Stimulated activated CD4-positive, alpha-beta T cell treated with anti-CD3 and anti-CD28 coated beads, Interleukin-15, amount 100 ng/mL, for 24 hours (primary cell): ENCODE data around the gene WDR11.
"Not testable (repeated sequence)": the region's sequence is repeated elsewhere in the genome, so short reads cannot be mapped to it uniquely, and the experiment has no call there.

ENCODE experiments used
- DNase-seq: peaks from one replicate; pipeline ENCODE4 v3.0.0-alpha.2; 2020

The WDR11 gene

DNA sequence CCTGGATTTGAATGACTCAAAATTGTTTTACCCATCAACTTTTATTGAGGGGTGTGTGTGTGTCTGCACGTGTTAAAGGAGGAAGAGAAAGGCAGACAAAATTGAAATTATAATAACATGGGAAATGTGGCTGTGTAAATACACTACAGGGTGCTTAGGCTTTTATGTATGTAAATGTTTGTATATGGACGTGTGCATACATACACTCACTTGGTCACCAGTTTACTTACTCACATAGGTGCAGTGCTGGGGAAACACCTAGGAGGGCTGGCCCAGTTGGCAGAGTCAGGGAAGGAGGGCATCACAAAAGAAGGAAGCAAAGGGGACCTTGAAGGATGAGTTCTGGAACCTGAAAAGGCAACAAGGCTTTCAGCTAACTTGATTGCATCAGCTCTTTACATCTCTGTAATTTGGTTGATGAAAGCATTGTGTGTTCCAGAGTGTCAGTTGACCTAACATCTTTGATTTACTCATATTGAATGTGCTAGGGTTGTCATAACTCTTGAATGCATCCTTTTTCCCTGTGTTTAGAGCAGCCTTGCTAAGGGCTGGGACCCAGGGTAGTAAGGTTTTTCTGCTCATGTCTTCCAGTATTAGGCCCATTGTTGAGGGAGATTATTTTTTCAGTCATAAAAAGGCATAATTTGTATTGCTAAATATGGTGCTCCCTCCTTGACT is 10.2 kb downstream of the WDR11 start:
- DNase-seq = no peak

DNA sequence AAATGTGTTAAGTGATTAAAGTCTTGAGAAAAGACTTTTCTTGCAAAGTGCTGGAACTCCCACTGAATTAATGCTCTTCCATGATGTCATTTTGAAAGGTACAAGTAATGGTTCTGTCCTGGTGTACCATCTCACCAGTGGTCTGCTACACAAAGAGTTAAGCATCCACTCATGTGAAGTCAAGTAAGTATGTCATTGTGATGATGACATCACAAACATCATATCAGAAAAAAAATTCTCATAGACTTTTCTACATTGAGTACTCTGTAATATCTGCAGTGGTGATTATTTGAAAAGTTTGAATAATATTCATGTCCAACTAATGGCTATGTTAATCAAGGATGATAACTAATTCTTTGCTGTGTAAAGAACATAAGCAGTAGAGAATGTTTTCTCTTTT is 22.6 kb downstream of the WDR11 start:
- DNase-seq = no peak

DNA sequence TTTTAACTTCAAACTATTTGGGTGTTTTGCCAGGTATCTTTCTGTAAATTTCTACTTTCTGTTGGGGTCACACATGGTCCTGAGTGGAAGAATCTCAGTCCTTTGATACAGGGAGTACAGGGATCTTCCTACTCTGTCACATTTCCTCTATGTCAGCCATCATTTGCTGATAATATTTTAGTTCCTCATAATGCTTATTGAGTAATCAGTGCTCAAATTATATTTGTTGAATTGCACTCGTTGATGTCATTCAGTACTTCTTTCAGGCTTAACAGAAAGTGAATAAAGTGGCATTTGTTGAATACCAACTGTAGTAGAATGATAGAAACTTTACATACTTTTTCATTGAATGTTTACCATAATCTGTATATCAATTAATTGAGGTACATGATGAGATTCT is 31.9 kb downstream of the WDR11 start:
- DNase-seq = no peak

DNA sequence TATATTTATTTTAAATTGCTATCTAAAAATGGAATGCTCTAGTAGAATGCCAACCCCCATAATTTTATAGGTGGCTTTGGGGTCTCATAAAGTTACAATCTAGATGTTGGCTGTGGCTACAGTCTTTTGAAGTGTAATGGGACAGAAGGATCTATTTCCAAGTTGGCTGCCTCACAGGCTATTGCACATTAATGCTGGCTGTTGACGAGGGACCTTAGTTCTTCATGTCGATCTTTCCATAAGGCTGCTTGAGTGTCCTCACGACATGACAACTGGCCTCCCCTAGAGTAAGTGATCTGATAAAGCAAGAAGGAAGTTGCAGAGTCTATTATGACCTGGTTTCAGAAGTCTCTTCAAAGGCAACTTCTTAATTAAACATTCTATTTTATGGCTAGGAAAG is 36.3 kb downstream of the WDR11 start:
- no peak for DNase-seq

DNA sequence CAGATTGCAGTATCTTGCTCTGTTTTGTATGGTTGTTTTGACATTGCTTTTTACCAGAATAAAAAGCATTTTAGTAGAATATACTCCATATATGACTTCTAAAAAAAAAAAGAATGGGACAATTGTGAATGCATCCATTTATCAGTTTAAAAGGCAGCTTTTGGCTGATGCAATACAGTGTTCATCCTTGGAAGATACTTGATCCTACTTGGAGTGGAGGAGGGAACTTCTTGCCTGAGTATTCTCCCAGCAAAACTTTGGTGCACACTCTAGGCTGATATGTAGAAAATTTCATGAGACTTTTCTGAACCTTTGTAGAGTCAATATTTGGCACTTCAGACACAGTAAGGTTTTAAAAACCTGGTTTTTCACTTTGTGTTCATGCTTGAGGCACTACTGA is 40.2 kb downstream of the WDR11 start:
- no peak for DNase-seq

DNA sequence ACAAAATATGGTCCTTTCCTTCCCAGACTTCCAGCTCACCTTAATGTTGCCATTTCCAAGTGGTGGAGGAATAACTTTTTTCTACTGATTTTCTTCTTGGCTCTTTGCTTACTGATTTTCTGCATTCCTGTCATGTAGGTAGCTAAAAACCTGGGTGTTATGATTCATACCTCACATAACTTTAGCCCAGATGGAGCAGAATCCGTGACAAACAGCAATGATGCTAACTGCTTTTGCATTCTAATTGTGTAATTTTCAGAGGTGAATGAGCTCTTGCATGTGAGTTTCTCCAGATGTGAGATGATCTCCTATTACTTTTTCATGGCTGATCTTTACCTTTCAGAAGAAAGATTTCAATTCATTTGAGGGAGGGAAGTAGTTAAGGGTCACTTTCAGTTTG is 43.4 kb downstream of the WDR11 start:
- DNase-seq = no peak

DNA sequence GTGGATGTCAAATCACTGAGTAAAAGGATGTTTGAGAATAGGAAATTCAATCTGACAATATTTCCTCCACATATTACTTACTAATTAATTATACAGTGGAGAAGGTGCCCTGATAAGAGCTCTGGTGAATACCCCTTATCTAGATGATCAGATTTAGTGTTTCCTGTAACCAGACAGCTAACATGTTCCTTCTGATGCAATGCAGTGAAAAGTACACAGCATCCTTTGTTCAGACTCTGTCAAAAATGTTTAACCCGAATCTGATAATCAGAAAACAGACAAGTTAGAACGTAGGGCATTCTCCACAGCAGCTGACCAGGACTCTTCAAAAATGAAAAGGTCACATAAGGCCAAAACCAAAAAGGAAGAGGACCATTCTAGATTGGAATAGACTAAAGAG is 46.2 kb downstream of the WDR11 start:
- DNase-seq = no peak

DNA sequence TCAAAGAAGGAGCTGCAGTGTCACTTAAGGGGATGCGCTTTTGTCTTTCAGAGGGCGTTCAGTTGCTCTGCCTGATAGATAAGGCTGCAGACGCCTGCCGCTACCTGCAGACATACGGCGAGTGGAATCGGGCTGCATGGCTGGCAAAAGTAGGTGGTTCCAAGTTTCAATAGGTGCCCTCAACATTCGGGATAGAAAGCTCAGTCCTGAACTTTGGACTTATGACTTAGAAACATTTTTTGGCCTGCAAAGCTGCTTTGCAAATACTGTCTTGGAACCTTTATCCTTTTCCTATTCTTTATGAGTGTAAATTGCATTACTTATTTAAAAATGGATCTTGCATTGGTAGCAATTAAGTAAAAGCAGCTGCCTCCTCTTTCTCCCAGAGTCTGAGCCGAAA is 54.1 kb downstream of the WDR11 start:
- DNase-seq = no peak

DNA sequence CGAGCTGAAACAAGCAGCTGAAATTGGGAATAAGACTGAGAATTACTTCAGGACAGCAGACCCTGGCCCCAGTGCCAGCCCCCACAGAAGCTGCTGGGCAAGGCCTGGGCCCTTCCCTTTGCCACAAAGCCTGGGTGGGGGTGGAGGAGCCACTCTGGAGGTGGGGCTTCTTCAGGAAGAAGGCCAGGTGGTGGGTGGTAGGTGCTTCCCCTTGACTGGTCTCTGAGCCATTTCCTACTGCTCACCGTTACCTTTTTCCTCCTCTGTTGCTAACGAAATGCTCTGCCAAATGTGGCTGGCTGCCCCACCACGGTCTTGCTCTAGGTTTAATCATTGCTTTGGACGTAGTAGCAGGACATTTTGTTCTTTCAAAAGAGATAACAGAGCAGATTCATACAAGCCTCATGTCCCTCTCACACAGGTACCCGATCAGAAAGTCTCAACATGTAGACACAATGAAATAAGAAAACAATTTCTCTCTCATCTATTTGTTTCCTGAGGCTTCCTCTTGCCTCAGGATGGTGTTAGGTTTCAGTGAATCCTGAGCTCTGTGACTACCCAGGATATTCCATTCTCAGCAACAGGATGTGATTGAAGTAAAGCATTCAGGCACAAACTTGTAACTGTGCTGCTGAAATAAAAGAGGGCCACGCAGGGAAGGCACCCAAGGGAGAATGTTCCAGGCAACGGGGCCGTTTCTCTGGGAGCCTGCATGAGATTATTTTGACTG is 66.5 kb downstream of the WDR11 start:
- no peak for DNase-seq

DNA sequence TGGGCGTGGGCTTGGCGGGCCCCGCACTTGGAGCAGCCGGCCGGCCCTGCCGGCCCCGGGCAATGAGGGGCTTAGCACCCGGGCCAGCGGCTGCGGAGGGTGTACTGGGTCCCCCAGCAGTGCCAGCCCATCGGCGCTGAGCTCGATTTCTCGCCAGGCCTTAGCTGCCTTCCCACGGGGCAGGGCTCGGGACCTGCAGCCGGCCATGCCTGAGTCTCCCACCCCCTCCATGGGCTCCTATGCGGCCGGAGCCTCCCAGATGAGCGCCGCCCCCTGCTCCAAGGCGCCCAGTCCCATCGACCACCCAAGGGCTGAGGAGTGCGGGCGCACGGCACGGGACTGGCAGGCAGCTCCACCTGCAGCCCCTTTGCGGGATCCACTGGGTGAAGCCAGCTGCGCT is 72.7 kb downstream of the WDR11 start:
- DNase-seq = not testable (repeated sequence)

DNA sequence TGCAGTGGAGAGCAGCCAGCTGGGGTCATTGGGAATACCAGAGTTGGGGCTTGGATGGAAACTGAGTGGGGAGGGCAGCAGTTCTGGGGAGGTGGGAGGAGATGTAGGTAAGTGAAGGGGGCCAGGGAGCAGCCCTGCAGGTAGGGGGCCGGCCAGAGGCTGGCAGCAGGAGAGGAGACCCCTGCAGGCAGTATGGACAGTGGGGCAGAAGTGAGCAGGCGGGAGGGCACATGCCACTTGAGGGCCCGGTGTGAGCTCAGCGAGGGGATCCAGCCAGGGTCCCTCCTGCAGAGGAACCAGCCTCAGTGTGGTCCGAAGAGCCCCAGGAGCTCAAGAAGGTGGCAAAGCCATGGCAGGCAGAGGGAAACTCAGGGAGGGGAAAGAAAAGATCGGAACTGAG is 75.4 kb downstream of the WDR11 start:
- DNase-seq = no peak

DNA sequence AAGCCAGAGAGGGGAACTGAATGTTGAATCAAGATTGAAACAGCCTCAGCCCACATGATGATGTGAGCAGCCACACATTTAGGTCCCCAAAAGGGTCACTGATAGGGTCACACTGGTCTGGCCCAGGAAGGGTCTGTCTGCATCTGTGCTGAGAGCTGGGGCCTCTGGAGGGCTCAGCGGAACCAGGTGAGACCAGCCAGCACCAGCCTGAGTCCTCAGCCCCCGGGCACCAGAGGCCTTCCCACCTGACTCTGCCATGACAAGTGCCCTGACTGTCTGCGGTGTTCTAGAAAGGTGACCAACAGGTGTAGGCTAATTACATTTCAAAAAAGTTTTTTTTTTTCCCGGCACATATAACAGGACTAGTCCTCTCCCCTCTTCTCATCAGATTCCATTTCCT is 76.2 kb downstream of the WDR11 start:
- DNase-seq = no peak

DNA sequence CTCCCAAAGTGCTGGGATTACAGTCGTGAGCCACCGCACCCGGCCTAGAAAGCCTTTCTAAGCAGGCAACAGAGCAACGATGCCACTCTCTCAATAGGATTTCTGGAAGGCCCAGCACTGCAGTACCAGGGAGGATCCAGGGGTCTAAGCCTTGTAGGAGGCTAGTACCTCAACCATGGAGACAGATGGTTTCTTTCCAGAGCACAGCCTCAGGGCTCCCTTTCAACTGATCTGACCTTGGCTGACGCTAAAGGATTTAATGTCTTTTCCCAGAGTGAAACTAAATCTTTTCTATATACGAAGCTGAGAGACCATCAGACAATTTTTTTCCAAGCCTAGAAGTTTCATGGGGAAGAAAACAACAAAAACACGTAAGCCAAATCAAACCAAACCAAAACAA is 78.0 kb downstream of the WDR11 start:
- DNase-seq = no peak

DNA sequence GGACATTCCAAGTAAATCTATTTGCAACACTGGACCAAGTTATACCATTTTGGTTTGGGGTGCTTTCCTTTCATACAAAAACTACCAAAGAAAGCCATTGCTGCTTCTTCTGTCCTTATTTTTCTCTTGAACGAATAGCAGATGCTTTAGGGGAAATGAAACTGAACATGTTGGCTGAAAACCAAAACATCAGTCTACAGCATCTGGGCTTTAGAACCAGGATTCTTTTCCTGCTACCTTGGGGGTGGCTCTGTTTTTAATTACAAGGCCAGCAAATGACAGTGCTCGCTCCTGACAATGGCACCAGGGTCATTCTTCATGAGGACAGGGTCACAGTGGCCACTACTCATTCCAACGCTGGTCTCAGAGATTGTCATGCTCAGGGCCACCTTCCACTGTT is 80.3 kb downstream of the WDR11 start:
- DNase-seq = no peak

DNA sequence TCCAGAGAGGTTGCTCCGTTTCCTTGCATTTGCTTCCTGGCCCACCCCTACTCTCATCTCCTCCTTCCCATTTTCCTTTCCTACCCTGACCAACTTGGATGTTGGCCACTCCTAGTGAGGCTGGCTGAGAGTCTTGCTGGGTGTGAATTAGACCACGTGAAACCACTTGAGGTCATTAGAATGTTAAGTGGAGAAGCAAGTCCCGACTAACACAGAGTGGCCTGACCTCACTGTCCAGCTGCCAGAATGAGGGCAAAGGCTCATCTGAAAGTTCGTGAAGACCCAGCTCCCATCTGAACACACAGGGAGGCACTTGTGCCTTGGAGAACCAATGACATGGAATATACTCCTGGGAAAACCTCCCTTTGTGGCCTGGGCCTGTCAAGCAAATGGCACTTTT is 80.8 kb downstream of the WDR11 start:
- no peak for DNase-seq

DNA sequence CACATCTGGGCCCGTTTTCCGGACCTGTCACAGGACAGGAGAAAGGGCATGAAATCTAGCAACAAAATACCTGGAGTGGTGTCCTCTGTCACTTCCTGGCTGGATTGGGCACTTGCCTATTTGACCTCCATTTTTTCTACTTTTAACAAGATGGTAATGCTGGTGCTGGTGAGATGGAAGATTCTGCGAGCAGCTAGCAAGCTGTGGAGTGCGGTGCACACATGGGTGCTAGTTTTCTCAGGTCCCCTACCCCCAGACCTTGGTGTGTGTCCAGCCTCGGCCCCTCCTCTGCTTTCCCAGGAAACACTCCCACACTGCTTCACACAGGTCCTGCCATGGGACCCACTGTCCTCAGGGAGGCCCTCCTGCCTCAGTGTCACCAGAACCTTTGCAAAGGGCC is 87.7 kb downstream of the WDR11 start:
- DNase-seq = no peak

DNA sequence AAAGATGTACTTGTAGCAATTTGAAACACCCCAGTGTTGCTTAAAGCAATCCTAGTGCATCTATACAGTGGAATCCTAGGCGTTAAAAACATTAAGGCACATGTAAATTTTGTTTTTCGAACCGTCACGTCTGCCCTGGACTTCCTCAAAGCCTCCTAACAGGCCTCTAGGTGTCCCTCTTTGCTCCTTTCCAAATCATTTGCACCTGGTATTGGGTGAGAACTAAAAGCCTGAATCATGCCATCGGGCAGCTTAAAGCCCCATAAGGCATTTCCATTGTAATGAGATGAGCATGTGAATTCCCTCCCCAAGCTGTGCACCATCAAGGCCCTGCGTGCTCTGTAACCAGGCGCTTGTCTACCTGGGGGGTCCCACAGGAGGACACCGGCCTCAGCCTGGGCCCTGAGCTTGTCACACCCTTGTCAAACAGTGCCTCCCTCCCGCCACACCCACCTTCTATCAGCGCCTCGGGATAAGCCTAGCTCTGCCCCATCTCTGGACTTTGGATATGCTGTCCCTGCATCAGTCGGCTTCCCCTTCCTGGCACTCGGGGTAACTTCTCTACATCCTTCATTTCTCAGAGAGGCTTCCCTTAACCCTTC is 89.2 kb downstream of the WDR11 start:
- DNase-seq = no peak

DNA sequence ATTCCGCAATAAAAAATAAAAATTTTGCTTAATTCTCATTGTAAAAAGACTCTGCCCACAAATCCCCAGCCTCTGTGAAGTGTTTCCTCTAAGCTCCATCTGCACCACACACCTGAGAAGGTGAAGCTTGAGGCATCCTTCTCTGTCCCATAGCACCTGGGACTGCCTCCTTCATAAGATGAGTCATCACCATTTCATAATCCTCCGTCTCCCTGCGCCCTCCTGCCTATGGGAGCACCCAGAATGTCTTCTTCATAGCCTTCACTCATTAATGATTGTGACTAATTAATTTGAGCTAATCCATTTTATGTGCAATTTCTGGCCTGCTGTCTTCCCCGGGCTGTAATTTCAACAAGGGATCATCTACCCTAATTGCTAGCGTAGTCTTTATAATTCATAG is 90.3 kb downstream of the WDR11 start:
- DNase-seq = no peak

DNA sequence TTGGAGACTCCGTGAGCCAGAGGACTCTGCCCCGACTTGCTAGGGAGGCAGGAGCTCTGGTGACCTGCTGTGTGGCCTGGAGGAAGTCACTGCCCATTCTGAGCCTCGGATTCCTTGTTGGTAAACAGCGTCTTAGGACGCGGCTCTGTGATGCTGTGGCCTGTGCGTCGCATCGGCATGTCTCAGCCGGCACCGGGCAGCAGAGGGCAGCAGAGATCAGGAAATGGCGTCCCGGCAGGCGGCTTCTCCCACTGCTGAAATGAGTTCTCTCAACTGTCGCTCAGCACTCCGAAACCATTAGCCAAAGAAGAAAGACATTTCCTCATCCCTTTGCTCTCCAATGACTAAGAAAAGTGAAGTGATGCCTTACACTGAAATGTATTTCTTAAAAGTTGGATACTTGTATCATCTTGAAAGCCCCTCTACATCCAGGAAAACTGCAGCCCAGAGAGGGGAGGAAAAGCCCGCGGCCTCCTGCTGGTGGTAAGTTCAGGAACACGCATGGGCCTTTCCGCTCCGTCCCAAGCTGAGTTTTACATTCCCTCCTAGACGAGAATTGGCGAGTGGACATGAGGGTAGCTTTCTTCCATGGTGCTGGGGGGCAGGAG is 91.7 kb downstream of the WDR11 start:
- peak; percentile 85 for DNase-seq

DNA sequence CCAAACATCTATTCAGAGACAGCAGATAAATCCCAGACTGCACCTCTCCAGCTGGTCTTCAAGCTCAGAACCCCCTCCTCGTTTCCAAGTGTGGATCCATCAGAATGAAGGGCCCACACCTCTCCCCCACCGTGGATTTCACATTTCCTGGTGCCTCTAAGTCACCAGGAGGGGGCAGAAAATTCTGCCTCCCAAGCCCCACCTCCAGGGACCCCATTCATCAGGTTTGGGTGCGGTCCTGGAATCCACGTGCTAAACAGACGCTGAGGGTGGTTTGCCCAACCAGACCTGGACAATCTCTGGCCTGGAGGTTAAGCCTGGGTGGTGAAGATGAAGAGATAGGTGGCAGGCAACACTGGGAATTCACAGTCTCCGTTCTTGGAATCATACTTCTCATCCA is 92.4 kb downstream of the WDR11 start:
- no peak for DNase-seq

DNA sequence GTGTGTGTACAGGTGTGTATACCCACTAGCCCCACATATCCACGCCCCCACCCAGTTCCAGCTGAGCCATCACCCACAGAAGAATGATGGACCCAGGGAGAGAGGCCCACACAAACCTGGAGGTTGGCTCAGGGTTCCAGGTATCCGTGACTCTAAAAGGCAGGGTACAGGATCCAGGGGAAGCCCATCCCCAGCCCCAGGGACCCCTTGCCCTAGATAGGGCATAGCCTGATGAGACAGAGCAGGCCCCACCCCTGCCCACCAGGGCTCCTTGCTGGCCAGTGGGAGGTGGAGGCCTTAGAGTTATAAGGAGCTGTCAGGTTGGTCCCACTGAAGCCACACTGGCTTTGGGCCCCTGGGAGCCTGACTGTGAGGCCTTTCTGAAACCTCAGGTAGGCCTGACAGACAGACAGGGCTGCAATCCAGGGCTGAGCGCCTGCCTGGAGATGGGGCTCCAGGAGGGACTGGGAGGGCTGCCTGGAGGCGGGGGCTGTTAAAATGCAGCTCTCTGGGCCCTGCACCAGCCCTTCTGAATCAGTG is 93.5 kb downstream of the WDR11 start:
- DNase-seq = no peak

DNA sequence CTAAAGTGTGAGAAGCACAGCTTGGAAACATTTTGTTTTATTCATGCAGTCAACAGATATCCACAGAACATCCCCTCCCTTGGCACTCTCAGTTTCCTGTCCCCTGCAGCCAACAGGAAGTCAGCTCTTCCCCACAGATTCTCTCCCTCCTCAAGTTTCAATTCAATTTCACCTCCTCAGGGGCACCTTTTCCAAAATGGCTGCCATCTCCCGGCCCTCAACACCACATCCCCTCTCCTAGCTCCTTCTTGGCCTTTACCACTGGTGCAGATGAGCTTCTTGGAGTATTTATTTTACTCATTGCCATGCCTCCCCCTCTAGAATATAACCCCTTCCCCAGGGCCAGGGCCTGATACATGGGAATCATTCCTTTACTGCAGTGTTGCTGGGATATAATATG is 94.0 kb downstream of the WDR11 start:
- no peak for DNase-seq

DNA sequence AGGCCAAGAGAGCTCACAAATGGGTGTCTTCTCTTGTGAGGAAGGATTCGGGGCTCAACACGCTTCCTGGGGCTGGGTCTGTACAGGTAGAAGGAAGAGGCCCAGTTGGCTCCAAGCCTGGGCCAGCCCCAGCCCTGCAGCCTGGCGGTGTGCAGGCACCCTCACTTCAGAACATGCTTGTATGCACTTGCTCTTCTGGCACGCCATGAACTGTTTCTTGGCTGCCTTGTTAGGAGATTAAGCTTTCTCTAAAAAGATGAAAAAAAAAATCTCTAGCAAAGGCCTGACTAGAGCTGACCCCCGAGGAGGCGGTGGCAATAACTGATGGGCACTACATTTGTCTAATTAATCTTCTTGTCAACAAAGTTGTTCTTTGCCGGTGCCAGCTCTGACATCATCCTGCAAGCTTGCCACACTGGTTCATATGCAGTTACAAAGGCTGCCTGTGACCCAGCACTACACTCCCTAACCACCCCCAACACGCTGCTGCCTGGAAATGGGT is 94.7 kb downstream of the WDR11 start:
- DNase-seq = no peak

DNA sequence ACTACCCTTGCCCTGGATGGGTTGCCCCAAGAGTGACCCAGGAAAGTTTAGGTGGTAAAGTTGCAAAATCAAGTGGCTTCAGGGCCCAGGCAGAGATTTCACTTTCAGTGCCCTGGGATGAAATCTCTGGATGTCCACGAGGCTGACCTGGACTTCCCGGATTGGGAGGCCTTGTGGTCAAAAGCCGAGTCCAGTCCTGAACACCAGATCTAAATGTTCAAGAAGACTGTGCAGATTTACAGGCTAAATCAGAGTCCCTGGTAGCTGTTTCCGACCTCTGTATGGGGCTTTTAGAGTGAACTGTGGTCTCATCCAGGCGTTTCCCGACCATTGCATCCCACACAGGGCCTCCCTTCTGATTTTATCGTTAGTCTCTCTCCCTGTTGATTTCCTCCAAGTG is 95.3 kb downstream of the WDR11 start:
- no peak for DNase-seq
